GM18498 (cell line): Measurements from ENCODE around the gene FBXO2.

Experiments used
- ATAC-seq: cut with Tn5 transposase; IDR thresholded peaks from one replicate; pipeline ENCODE4 v1.9.1; 2021; ENCODE audit warnings: mild to moderate bottlenecking, moderate library complexity; ENCODE audit not compliant: unreplicated experiment

The FBXO2 gene

DNA sequence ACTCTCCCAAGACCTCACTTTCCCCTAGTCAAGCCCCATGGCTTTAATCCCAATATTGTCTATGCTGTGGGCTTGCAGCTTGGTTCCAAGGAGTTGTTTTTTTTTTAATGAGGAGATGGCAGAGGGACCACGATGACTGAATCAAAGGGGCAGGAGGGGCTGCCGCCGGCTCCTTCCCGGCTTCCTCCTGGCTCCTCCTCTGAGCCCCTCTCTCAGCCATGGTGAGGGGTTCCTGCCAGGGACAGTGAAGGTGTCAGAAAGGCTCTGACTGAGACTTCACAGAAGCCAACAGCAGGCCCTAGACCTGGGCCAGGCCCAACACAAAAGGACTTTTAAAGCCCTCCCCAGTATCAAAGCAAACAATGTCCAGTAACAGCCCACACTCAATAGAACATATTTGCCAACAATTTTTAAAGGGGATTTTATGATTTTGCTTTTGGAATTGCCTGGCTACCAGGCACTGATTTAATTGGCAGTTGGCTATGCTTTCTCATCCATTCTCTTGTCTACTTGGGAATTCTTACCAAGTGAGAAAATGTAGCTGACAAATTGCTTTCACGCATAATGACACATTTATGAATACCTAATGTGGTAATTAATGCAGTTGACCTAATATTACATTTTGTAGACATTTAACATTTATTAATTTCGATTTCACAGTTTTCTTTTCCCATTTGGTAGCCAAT lies 54.2 kb downstream of the FBXO2 start:
- no peak for ATAC-seq

DNA sequence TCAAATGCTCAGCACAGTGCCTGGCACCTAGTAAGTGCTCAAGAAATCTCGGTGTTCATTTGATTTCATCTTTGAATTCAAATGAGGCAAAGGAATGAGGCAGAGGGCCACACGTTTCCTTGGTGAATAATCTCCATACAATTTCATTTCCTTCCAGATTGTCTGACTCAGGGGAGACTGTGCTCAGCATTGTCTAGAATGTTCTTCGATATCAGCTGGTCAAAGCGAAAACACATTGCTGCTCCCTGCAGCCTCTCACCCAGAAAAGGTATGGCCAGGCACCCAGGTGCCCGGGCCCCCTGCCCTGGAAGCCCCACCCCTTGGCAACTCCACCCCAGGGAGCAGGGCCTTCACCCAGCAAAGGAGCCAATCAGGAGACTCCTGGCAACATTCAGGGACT lies 55.8 kb downstream of the FBXO2 start:
- no peak for ATAC-seq
